ENCODE measurements around the gene CRYL1.

- TF ChIP-seq YY1 (IDR thresholded peaks at IDR 0.05; ENCODE audit: low read depth) (no peak), USF2 (IDR thresholded peaks at IDR 0.05; ENCODE audit: borderline replicate concordance, low read depth, low read length) (no peak), CHD2 (IDR thresholded peaks at IDR 0.05; ENCODE audit: low read length, partially characterized antibody) (no peak)
Observed at GRCh38 chr13:20513466-20513995, 12.1 kb downstream of the CRYL1 start.

Data from SK-N-SH (cell line).